ENCODE measurements around the gene SLC36A1. TPM values are rescaled to one million over a fixed set of nuclear protein-coding genes. Genes with fewer than 3 reads are reported as not detected.
"Not testable (repeated sequence)": the region's sequence is repeated elsewhere in the genome, so short reads cannot be mapped to it uniquely, and the experiment has no call there.

The SLC36A1 gene
- 1 to 10 TPM; 3.4 to 4.4 TPM for total RNA-seq

DNA sequence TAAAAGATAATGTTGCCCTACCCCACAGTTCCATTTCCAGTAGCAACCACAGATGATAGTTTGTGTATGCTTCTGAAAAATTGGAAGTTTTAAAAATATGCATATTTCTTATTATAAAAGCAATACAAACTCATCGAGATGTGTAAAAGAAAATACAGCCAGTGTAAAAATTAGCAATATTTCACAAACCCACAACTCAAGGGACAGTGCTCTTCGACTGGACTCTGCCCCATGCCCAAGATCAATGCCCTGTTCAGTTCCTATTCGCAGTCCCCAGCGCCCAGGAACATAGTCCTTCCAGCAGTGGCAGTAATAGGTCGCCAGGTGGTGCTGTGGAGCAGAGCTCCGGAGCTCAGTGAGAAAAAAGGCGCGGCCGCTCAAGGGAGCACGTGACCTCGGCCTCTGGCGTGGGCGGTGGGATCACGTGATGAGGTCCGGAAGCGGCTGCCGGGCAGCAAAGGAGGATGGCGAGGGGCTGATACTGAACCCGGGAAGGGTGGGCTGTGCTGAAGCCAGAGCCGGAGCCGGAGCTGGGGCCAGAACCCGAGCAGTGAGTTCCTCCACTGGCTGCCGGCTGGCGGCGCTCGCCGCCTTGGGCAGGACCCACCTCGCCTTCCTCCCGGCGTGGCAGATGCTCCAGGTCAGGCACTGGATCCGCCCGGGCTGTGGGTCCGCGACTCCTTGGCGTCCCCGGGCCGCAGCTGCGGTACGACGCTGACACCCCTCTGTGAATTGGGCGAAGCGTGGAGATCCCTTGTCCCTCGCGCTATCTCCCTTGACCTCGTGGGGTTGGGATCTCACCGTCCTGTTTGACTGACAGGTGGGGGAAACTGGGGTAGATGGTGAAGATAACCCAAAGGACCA is at the start of gene SLC36A1:
TSS of gene SLC36A1 (plus strand) at position 430 of the 864 bp plus-strand sequence. CDS start 11,190 bp downstream, outside the sequence.
- intact Hi-C loops (cut with DNase I, micrococcal nuclease): loop anchor here (1.0 to 5.0 kb wide), 9 partner anchors 53 to 324 kb away; partner anchors contain the start of genes ATOX1 (in 2 of the 2), G3BP1 (in 1 of the 2) and GM2A (in 1 of the 2)
- H3K9me3 Mint-ChIP-seq (ENCODE audit: low read depth): no peaks in the 10 kb centered on the region
- H3K27me3 Mint-ChIP-seq: peaks cover 12% of the 10 kb centered on the region
- CTCF ChIA-PET: interaction anchor here (0.6 to 3.9 kb wide), 29 partner anchors 9 to 356 kb away, joined by 3 to 42 read pairs (median 4); partner anchors contain the start of gene G3BP1
- peaks cover 22% of the 10 kb centered on the region for H3K4me1 Mint-ChIP-seq
- peak; percentile 98 for DNase-seq
- POLR2A ChIA-PET: interaction anchor here (1.0 to 1.2 kb wide), 2 partner anchors 204 to 324 kb away, joined by 6 to 9 read pairs; no protein-coding TSS in a partner anchor
- H3K27ac Mint-ChIP-seq: peak within 1 kb of the TSS; percentile 88
- H3K36me3 Mint-ChIP-seq (ENCODE audit: low read depth): no peaks in the 10 kb centered on the region
- peak; percentile 94 for ATAC-seq
- peak within 1 kb of the TSS; percentile 93 for H3K4me3 Mint-ChIP-seq

DNA sequence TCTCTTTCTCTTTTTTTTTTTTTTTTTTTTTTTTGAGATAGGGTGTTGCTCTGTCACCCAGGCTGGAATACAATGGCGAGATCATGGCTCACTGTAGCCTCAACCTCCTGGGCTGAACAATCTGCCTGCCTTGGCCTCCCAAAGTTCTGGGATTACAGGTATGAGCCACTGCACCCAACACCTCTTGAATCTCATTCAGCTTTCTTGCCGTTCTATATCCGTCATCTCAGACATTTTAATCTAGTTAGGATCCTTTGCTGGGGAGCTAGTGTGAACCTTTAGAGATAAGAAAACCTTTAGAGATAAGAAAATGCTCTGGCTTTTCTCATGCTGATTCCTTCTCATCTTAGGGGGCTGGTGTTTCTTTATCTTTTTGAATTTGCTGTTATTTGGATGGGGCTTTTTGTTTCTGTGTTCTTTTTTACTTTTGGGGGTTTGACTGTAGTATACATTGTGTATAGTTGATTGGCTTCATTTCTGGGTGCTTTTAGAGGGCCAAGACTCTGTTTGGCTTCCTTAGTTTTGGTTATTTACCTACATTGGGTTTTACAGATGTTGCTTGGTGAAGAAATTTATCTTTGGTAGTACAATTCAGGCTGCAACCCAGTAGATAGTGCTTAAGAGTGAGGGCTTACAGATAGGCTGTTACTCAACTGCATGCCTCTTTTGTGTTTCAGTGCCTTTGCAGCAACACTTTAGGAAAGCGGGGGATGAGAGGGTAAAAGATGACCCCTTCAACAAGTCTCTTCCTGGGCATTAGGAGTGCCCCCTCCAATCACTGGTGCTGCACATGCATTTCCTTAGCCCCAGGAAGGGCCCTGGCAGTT is 41.9 kb upstream of the SLC36A1 start:
- no peak for ATAC-seq
- Mint-ChIP-seq H3K4me3 (no peak overlapping the region), H3K9me3 (ENCODE audit: low read depth) (no peaks in the 10 kb centered on the region), H3K36me3 (ENCODE audit: low read depth) (no peaks in the 10 kb centered on the region), H3K27ac (no peak overlapping the region), H3K4me1 (no peaks in the 10 kb centered on the region), H3K27me3 (peaks cover 31% of the 10 kb centered on the region)
- DNase-seq: no peak
- intact Hi-C loops (cut with DNase I, micrococcal nuclease): no loop called here
- CTCF ChIA-PET: interaction anchor here (1.0 to 1.1 kb wide), 2 partner anchors 8 to 89 kb away, joined by 3 read pairs; no protein-coding TSS in a partner anchor
- POLR2A ChIA-PET: no interaction called here

DNA sequence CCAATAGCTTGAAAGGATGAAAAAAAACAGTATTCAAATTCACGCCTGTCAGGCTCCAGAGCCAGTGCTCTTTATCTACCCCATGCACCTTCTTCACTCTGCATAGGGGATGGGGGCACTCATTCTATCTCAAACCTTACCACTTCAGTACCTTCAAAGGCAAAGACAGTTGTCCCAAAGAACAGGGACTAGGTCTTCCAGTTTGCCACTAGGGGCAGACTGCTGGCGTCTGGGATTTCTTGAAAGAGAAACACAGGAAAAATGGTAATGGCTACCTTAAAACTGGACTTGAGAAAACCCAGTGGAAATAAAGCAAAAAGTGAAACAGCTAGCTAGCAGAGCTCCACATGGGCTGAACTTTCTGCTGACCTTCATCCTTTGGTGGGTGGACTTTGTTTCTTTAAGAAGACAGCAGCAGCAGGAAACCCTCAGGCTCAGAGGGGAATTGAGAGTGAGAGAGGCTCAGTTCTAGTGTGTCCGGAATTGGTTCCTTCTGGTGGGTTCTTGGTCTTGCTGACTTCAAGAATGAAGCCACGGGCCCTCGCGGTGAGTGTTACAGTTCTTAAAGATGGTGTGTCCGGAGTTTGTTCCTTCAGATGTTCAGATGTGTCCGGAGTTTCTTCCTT is 41.0 kb upstream of the SLC36A1 start:
- Mint-ChIP-seq H3K4me1 (no peaks in the 10 kb centered on the region), H3K9me3 (ENCODE audit: low read depth) (no peaks in the 10 kb centered on the region), H3K27me3 (peaks cover 31% of the 10 kb centered on the region), H3K27ac (no peak overlapping the region), H3K36me3 (ENCODE audit: low read depth) (no peaks in the 10 kb centered on the region), H3K4me3 (no peak overlapping the region)
- no peak for ATAC-seq
- intact Hi-C loops (cut with DNase I, micrococcal nuclease): no loop called here
- DNase-seq: no peak
- CTCF ChIA-PET: interaction anchor here (0.6 to 2.1 kb wide), 3 partner anchors 9 to 246 kb away, joined by 3 to 7 read pairs (median 3); no protein-coding TSS in a partner anchor
- POLR2A ChIA-PET: no interaction called here

DNA sequence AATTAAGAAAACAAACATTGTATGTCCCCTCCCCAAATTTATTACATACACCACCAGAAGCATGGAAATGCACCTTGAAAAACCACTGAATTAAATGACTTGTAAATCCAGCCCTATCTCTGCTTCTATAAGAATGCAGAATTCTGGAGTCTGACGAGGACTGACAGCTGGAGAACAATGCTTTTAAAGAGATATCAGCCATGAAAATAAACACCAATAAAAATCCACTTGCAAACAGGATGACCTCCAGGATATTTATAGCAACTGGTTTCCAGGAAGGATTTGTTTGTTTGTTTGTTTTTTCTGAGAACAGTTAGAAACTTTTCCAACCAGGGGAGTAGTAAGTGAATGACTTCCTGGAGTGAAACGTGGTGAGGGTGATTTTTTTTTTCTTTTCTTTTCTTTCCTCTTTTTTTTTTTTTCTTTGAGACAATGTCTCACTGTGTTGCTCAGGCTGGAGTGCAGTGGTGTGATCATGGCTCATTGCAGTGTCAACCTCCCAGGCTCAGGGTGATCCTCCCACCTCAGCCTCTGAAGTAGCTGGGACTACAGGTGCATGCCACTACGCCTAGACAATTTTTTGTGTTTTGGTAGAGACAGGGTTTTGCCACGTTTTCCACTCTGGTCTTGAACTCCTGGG is 38.7 kb upstream of the SLC36A1 start:
- ChIA-PET CTCF (no interaction called here), POLR2A (no interaction called here)
- Mint-ChIP-seq H3K9me3 (ENCODE audit: low read depth) (no peaks in the 10 kb centered on the region), H3K27ac (no peak overlapping the region), H3K4me3 (no peak overlapping the region), H3K36me3 (ENCODE audit: low read depth) (no peaks in the 10 kb centered on the region), H3K27me3 (peaks cover 35% of the 10 kb centered on the region), H3K4me1 (no peaks in the 10 kb centered on the region)
- no peak for DNase-seq
- ATAC-seq: no peak
- intact Hi-C loops (cut with DNase I, micrococcal nuclease): no loop called here

DNA sequence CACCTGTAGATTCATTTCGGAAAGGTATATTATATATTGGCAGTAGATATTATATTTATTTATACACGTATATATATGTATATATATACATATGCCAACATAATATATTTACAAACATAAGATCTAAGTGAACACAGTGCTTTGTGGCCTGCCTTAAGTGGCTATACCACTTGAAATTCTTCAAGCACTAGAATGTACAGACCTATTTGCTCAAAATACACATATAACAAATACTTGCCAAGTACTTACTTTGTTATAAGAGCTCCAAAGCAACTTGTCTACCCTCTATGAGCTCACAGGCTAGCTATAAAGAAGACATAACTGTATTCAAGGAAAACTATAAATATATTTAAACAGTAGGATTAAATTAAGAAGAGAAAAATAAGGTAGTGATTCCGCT is 33.6 kb upstream of the SLC36A1 start:
- CTCF ChIA-PET: no interaction called here
- H3K27ac Mint-ChIP-seq: no peak overlapping the region
- H3K4me3 Mint-ChIP-seq: no peak overlapping the region

DNA sequence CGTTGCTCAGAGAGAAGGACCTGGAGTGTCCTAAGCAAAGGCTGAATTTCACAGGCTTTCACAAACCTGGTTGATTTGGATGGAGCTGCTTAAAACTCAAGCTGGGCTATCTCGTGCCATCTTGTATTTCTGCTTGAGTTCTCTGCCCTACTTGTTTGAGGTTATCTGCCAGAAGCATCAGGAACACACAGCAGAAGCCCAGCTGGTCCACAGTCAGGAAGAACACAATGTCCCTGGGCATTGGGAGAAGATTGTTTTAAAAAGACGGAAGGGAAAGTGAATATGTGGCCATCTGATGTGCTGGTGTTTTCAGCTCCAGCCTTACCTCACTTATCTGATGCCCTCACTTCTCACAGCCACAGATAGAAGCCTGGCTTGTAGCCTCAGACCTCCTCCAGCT is 32.9 kb upstream of the SLC36A1 start:
- no peak overlapping the region for H3K27ac Mint-ChIP-seq
- H3K36me3 Mint-ChIP-seq (ENCODE audit: low read depth): no peaks in the 10 kb centered on the region
- DNase-seq (no peak), ATAC-seq (no peak)
- intact Hi-C loops (cut with DNase I, micrococcal nuclease): no loop called here
- ChIA-PET POLR2A (no interaction called here), CTCF (interaction anchor here (1.1 kb wide), 1 partner anchor 31 kb away, joined by 3 read pairs; no protein-coding TSS in a partner anchor)
- H3K4me1 Mint-ChIP-seq: no peaks in the 10 kb centered on the region
- H3K9me3 Mint-ChIP-seq (ENCODE audit: low read depth): peaks cover 14% of the 10 kb centered on the region
- H3K27me3 Mint-ChIP-seq: peaks cover 24% of the 10 kb centered on the region
- no peak overlapping the region for H3K4me3 Mint-ChIP-seq

More for the DNA sequence above, 33.6 kb upstream of the SLC36A1 start:
- ATAC-seq (no peak), DNase-seq (no peak)
- H3K4me1 Mint-ChIP-seq: no peaks in the 10 kb centered on the region
- intact Hi-C loops (cut with DNase I, micrococcal nuclease): no loop called here
- peaks cover 24% of the 10 kb centered on the region for H3K27me3 Mint-ChIP-seq
- H3K9me3 Mint-ChIP-seq (ENCODE audit: low read depth): peaks cover 12% of the 10 kb centered on the region
- POLR2A ChIA-PET: no interaction called here
- no peaks in the 10 kb centered on the region for H3K36me3 Mint-ChIP-seq (ENCODE audit: low read depth)

DNA sequence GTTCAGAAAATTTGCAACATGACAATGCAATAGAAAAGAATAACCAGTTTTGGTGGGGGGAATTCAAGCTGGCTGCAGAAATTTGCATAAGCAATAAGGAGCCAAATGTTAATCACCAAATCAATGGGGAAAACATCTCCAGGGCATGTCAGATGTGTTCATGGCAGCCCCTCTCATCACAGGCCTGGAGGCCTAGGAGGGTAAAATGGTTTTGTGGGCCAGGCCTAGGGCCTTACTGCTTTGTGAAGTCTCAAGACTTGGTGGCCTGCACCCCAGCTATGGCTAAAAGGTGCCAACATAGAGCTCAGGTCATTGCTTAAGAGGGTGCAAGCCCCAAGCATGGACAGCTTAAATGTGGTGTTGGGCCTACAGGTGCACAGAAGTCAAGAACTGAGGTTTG is 29.7 kb upstream of the SLC36A1 start:
- Mint-ChIP-seq H3K9me3 (ENCODE audit: low read depth) (peaks cover 14% of the 10 kb centered on the region), H3K4me1 (no peaks in the 10 kb centered on the region), H3K4me3 (no peak overlapping the region), H3K36me3 (ENCODE audit: low read depth) (no peaks in the 10 kb centered on the region), H3K27ac (no peak overlapping the region), H3K27me3 (peaks cover 15% of the 10 kb centered on the region)
- DNase-seq: no peak
- intact Hi-C loops (cut with DNase I, micrococcal nuclease): no loop called here
- ATAC-seq: no peak
- ChIA-PET POLR2A (no interaction called here), CTCF (interaction anchor here (0.6 kb wide), 1 partner anchor 50 kb away, joined by 4 read pairs; no protein-coding TSS in a partner anchor)

DNA sequence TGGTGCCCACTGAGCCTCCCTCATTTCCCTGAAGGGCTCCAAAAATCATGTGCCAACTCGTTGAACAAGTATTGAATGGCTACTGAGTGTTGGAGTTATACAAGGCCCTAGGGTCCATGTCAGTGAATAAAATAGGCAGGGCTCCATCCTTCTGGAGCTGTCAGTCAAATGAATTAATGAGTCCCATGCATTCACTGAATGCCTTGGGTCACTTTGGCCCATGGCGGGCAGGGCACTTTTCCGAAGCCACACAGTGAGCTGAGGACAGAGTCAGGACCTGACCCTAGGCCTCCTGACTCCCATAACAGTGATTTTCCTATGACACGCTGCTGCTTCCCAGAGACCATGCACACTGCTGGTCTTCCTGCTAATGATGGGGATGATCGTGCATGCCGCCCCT is 27.3 kb upstream of the SLC36A1 start:
- Mint-ChIP-seq H3K4me1 (no peaks in the 10 kb centered on the region), H3K27ac (no peak overlapping the region), H3K27me3 (peaks cover 18% of the 10 kb centered on the region), H3K4me3 (no peak overlapping the region), H3K9me3 (ENCODE audit: low read depth) (peaks cover 14% of the 10 kb centered on the region), H3K36me3 (ENCODE audit: low read depth) (no peaks in the 10 kb centered on the region)
- ATAC-seq: no peak
- CTCF ChIA-PET: interaction anchor here (0.6 to 0.7 kb wide), 2 partner anchors 241 to 321 kb away, joined by 3 to 4 read pairs; no protein-coding TSS in a partner anchor
- DNase-seq: no peak
- POLR2A ChIA-PET: no interaction called here
- intact Hi-C loops (cut with DNase I, micrococcal nuclease): no loop called here

DNA sequence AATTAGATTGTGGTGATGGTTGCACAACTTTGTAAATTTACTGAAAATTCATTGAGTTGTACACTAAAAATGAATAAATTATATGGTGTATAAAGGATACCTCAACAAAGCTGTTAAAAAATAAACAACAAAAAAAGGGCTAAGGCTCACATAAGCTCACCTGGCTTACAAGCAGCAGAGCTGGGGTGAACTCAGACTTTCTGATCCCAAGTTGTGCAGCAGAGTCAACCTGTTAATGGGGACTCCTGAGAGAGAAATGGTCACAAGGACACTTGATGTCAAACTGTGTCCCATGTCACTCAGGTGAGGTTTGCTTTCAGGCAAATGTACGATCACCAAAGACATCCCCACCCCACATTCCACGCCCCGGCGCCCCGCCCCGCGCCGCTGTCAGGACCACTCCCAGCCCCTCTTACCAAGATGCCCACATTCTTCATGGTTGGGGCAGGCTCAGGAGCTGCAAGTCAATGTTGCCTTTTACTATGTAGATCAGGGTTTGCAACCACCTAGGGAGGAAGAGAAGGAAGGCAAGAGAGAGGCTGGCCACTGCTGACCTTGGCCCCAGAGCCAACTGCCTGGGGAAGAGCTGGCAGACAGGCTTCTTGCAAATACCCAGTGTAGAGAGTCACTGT is 22.4 kb upstream of the SLC36A1 start:
- no peaks in the 10 kb centered on the region for H3K9me3 Mint-ChIP-seq (ENCODE audit: low read depth)
- peaks cover 19% of the 10 kb centered on the region for H3K27me3 Mint-ChIP-seq
- POLR2A ChIA-PET: no interaction called here
- intact Hi-C loops (cut with DNase I, micrococcal nuclease): no loop called here
- ATAC-seq (no peak), DNase-seq (no peak)
- H3K4me3 Mint-ChIP-seq: no peak overlapping the region
- H3K36me3 Mint-ChIP-seq (ENCODE audit: low read depth): no peaks in the 10 kb centered on the region
- CTCF ChIA-PET: interaction anchor here (0.6 to 1.0 kb wide), 3 partner anchors 53 to 228 kb away, joined by 3 to 4 read pairs (median 3); no protein-coding TSS in a partner anchor
- H3K4me1 Mint-ChIP-seq: no peaks in the 10 kb centered on the region
- H3K27ac Mint-ChIP-seq: no peak overlapping the region

DNA sequence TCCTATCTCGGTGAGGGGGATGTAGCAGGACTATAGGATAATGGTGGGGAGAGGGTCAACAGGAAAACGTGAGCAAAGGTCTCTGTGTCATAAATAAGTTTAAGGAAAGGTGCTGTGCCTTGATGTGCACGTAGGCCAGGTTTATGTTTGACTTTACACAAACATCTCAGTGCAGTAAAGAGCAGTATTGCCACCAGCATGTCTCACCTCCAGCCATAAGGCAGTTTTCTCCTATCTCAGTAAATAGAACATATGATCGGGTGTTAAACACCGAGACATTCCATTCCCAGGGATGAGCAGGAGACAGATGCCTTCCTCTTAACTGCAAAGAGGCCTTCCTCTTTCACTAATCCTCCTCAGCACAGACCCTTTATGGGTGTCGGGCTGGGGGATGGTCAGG is 21.1 kb upstream of the SLC36A1 start:
- H3K36me3 Mint-ChIP-seq (ENCODE audit: low read depth); H3K27ac Mint-ChIP-seq; H3K9me3 Mint-ChIP-seq (ENCODE audit: low read depth); CTCF ChIA-PET; ATAC-seq; intact Hi-C loops (cut with DNase I, micrococcal nuclease); H3K4me1 Mint-ChIP-seq; H3K4me3 Mint-ChIP-seq; POLR2A ChIA-PET; DNase-seq: not testable (repeated sequence)
- H3K27me3 Mint-ChIP-seq: peaks cover 19% of the 10 kb centered on the region

Measured in activated CD4-positive, alpha-beta T cell treated with anti-CD3 and anti-CD28 coated beads for 36 hours (primary cell).